SK-N-SH (cell line): ENCODE measurements around the gene TBL1X. TPM values are rescaled to one million over a fixed set of nuclear protein-coding genes. Genes with fewer than 3 reads are reported as not detected.

Experiments
- CTCF ChIA-PET: fragments of 300-600, 350-600 bp; formaldehyde crosslinking; extraction: SDS; loops from one replicate; lab custom pipeline; 2021; lab: Yijun Ruan, JAX
- POLR2A ChIA-PET: fragments of 350-600 bp; sonication (Branson Sonifier 250); formaldehyde crosslinking; extraction: SDS; loops from one replicate; lab custom pipeline; 2020; ENCODE audit warnings: antibody characterized with exemption, inconsistent platforms; lab: Yijun Ruan, JAX
- DNase-seq: peaks from one replicate; pipeline ENCODE4 v3.0.0; 2012
- H2AFZ ChIP-seq: fragments of 200-600 bp; sonication (generic); 2 replicates; pipeline ENCODE4 v1.8.1; 2016; ENCODE audit warnings: antibody characterized with exemption, mild to moderate bottlenecking, low read depth
- H3F3A ChIP-seq: fragments of 200-600 bp; sonication (generic); replicated peaks from 2 replicates; pipeline ENCODE3; 2016; ENCODE audit warnings: antibody characterized with exemption, mild to moderate bottlenecking; ENCODE audit not compliant: insufficient read depth
- H3K27ac ChIP-seq, 2 experiments: fragments of 200-500 bp in 1 of 2; fragments of 200-600 bp in 1 of 2; sonication (Bioruptor generic) in 1 of 2; sonication (generic), shearing (Covaris generic) in 1 of 2; 2 replicates each; pipeline versions ENCODE4 v1.5.1 to v1.6.1; 2014 to 2016; ENCODE audit warnings: low read depth in 2 of 2, inconsistent platforms in 1 of 2, low read length in 1 of 2, mild to moderate bottlenecking in 1 of 2, mixed read lengths in 1 of 2
- H3K27me3 ChIP-seq: fragments of 200-600 bp; sonication (generic), shearing (Covaris generic); 2 replicates; pipeline ENCODE4 v1.6.1; 2016; ENCODE audit warnings: mixed run types; ENCODE audit not compliant: insufficient read depth
- H3K36me3 ChIP-seq, 2 experiments: fragments of 200-500 bp in 1 of 2; fragments of 200-600 bp in 1 of 2; sonication (Bioruptor generic) in 1 of 2; sonication (generic) in 1 of 2; replicated peaks in 1 of 2; 2 replicates each; pipeline versions ENCODE3 to v1.5.1; 2014 to 2016; ENCODE audit warnings: low read length in 1 of 2, mild to moderate bottlenecking in 1 of 2; ENCODE audit not compliant: insufficient read depth in 2 of 2, control insufficient read depth in 1 of 2
- H3K4me1 ChIP-seq, 2 experiments: fragments of 200-500 bp in 1 of 2; fragments of 200-600 bp in 1 of 2; sonication (Bioruptor generic) in 1 of 2; sonication (generic), shearing (Covaris generic) in 1 of 2; 2 replicates each; pipeline versions ENCODE4 v1.5.1 to v1.6.1; 2014 to 2016; ENCODE audit warnings: low read depth in 1 of 2, low read length in 1 of 2, mixed run types in 1 of 2; ENCODE audit not compliant: insufficient read depth in 2 of 2, control insufficient read depth in 1 of 2
- H3K4me2 ChIP-seq: fragments of 200-600 bp; sonication (generic), shearing (Covaris generic); 2 replicates; pipeline ENCODE4 v1.6.1; 2017; ENCODE audit warnings: mixed run types
- H3K4me3 ChIP-seq, 2 experiments: fragments of 200-500 bp in 1 of 2; fragments of 200-600 bp in 1 of 2; sonication (Bioruptor generic) in 1 of 2; sonication (generic), shearing (Covaris generic) in 1 of 2; 2 replicates each; pipeline versions ENCODE4 v1.5.1 to v1.8.1; 2014 to 2016; ENCODE audit warnings: low read depth in 2 of 2, inconsistent platforms in 1 of 2, low read length in 1 of 2, mild to moderate bottlenecking in 1 of 2, mixed read lengths in 1 of 2, moderate library complexity in 1 of 2
- H3K79me2 ChIP-seq: fragments of 200-600 bp; sonication (generic); 2 replicates; pipeline ENCODE4 v1.8.1; 2017; ENCODE audit warnings: mild to moderate bottlenecking; ENCODE audit not compliant: insufficient read depth
- H3K9ac ChIP-seq: fragments of 200-600 bp; sonication (generic); 2 replicates; pipeline ENCODE4 v1.6.1; 2017; ENCODE audit warnings: mixed run types
- H3K9me2 ChIP-seq: fragments of 200-600 bp; sonication (generic); 2 replicates; pipeline ENCODE4 v1.6.1; 2017; ENCODE audit warnings: mixed run types
- H3K9me3 ChIP-seq: fragments of 200-600 bp; sonication (generic); 2 replicates; pipeline ENCODE4 v1.6.1; 2017; ENCODE audit warnings: mixed run types, mild to moderate bottlenecking, moderate library complexity
- H4K20me1 ChIP-seq: fragments of 200-600 bp; sonication (generic); 2 replicates; pipeline ENCODE4 v1.6.1; 2017; ENCODE audit warnings: mild to moderate bottlenecking, mixed run types; ENCODE audit not compliant: insufficient read depth
- CTCF ChIP-seq: fragments of 200-600 bp; sonication (generic); IDR thresholded peaks from 2 replicates; pipeline ENCODE4 v1.6.1; 2017; ENCODE audit warnings: antibody characterized with exemption, mild to moderate bottlenecking, moderate library complexity
- ELF1 ChIP-seq: IDR thresholded peaks from 2 replicates; pipeline ENCODE4 v1.4.0; 2012
- EP300 ChIP-seq, 2 experiments: IDR thresholded peaks; 2 replicates each; pipeline versions ENCODE4 v1.4.0 to v1.6.1; 2012; ENCODE audit warnings: borderline replicate concordance in 1 of 2, low read depth in 1 of 2, low read length in 1 of 2
- FOXJ3 ChIP-seq: sonication (generic); formaldehyde crosslinking; IDR thresholded peaks from 2 replicates; pipeline ENCODE4 v1.5.1; 2020; ENCODE audit warnings: mild to moderate bottlenecking, missing genetic modification reagents
- FOXM1 ChIP-seq: IDR thresholded peaks from 2 replicates; pipeline ENCODE4 v1.4.0; 2012; ENCODE audit warnings: low read depth, mild to moderate bottlenecking
- GABPA ChIP-seq: IDR thresholded peaks from 2 replicates; pipeline ENCODE4 v1.4.0; 2012; ENCODE audit warnings: low read depth, mild to moderate bottlenecking
- GATA2 ChIP-seq: sonication (generic); formaldehyde crosslinking; IDR thresholded peaks from 2 replicates; pipeline ENCODE4 v1.5.0; 2020; ENCODE audit warnings: mild to moderate bottlenecking, missing genetic modification reagents
- IRF3 ChIP-seq: fragments of 150-350 bp; IDR thresholded peaks from 2 replicates; pipeline ENCODE4 v1.6.1; 2016; ENCODE audit warnings: mild to moderate bottlenecking, low read depth, low read length
- JUND ChIP-seq: IDR thresholded peaks from 2 replicates; pipeline ENCODE4 v1.4.0; 2012
- MAX ChIP-seq: IDR thresholded peaks from 2 replicates; pipeline ENCODE4 v1.4.0; 2012; ENCODE audit warnings: low read depth
- NFIC ChIP-seq: IDR thresholded peaks from 2 replicates; pipeline ENCODE4 v1.4.0; 2012; ENCODE audit warnings: borderline replicate concordance
- PBX3 ChIP-seq: IDR thresholded peaks from 2 replicates; pipeline ENCODE4; 2012
- RAD21 ChIP-seq: IDR thresholded peaks from 2 replicates; pipeline ENCODE4 v1.6.1; 2012; ENCODE audit warnings: mild to moderate bottlenecking, low read length
- RCOR1 ChIP-seq: fragments of 150-350 bp; IDR thresholded peaks from 2 replicates; pipeline ENCODE4 v1.6.1; 2017; ENCODE audit warnings: antibody characterized with exemption, low read length
- REST ChIP-seq: IDR thresholded peaks from 2 replicates; pipeline ENCODE4 v1.6.1; 2012; ENCODE audit warnings: mild to moderate bottlenecking, low read depth, low read length, moderate library complexity
- RFX5 ChIP-seq: IDR thresholded peaks from 2 replicates; pipeline ENCODE4 v1.6.1; 2012; ENCODE audit warnings: mild to moderate bottlenecking, improper control_type of control experiment, low read length
- RXRA ChIP-seq: IDR thresholded peaks from 2 replicates; pipeline ENCODE4 v1.4.0; 2012; ENCODE audit warnings: low read depth, mild to moderate bottlenecking, borderline replicate concordance
- SIN3A ChIP-seq: IDR thresholded peaks from 2 replicates; pipeline ENCODE4 v1.6.1; 2012; ENCODE audit warnings: low read depth, mild to moderate bottlenecking, low read length, moderate library complexity, borderline replicate concordance
- SMC3 ChIP-seq: IDR thresholded peaks from 2 replicates; pipeline ENCODE4 v1.6.1; 2012; ENCODE audit warnings: low read depth, low read length, improper control_type of control experiment
- TAF1 ChIP-seq: IDR thresholded peaks from 2 replicates; pipeline ENCODE4 v1.6.1; 2012; ENCODE audit warnings: low read depth, mild to moderate bottlenecking, low read length, moderate library complexity, borderline replicate concordance
- USF1 ChIP-seq: IDR thresholded peaks from 2 replicates; pipeline ENCODE4 v1.4.0; 2012; ENCODE audit warnings: low read depth, borderline replicate concordance
- YY1 ChIP-seq: IDR thresholded peaks from 2 replicates; pipeline ENCODE4 v1.4.0; 2012; ENCODE audit warnings: low read depth, mild to moderate bottlenecking
- WGBS: methylation state at CpG from one replicate; pipeline ENCODE4 v1.1.6; 2017; ENCODE audit warnings: low lambda C conversion rate; 5-methylcytosine and 5-hydroxymethylcytosine counted together
- polyA plus RNA-seq, 3 experiments: library from polyadenylated mRNA; depleted of rRNA; stranded (reverse); fragments of >200 nt; gene quantifications; 2 replicates each; pipeline ENCODE4 v1.2.3, GENCODE V29; 2012

TBL1X gene
- polyA plus RNA-seq, 1 of the 3 experiments (the other 2 are of a cell fraction): 10.6 TPM

GRCh38 chrX:9622128-9622527 lies 157.3 kb downstream of the TBL1X start:
- Histone ChIP-seq H3K4me1 (no peaks in the 10 kb centered on the region; a peak in 1 of 4 replicates), H3K79me2 (no peaks in the 10 kb centered on the region), H3K9me3 (no peaks in the 10 kb centered on the region), H3K4me2 (no peak overlapping the region), H2AFZ (no peak overlapping the region), H3K4me3 (no peak overlapping the region), H3F3A (no peaks in the 10 kb centered on the region), H3K9ac (no peak overlapping the region), H3K27me3 (peaks cover 4% of the 10 kb centered on the region; the same call in 1 of the 2 replicates), H3K36me3 (no peaks in the 10 kb centered on the region), H4K20me1 (no peaks in the 10 kb centered on the region), H3K27ac (no peak overlapping the region), H3K9me2 (no peaks in the 10 kb centered on the region)
- WGBS: 57% methylated on average over 3 of the region's 3 CpGs
- TF ChIP-seq FOXJ3 (CRISPR knock-in tag): no peak
- TF ChIP-seq ELF1: no peak
- no peak for TF ChIP-seq SMC3
- no peak for TF ChIP-seq RFX5
- TF ChIP-seq TAF1: no peak
- TF ChIP-seq MAX: no peak
- no peak for TF ChIP-seq YY1
- TF ChIP-seq REST: no peak
- TF ChIP-seq RAD21: no peak
- TF ChIP-seq RCOR1: no peak
- TF ChIP-seq GATA2 (CRISPR knock-in tag): no peak
- no peak for TF ChIP-seq EP300 (IDR thresholded peaks at IDR 0.05; ENCODE audit: borderline replicate concordance in 1 of 2, low read depth in 1 of 2, low read length in 1 of 2)
- ChIA-PET POLR2A (no interaction called here), CTCF (no interaction called here)
- no peak for DNase-seq

- Histone ChIP-seq H4K20me1 (peaks cover 5% of the 10 kb centered on the region; the same call in 1 of the 2 replicates), H3K9me3 (no peaks in the 10 kb centered on the region), H3F3A (no peaks in the 10 kb centered on the region), H3K27ac (no peak overlapping the region), H3K79me2 (no peaks in the 10 kb centered on the region), H3K4me1 (no peaks in the 10 kb centered on the region; a peak in 2 of 4 replicates), H3K9ac (no peak overlapping the region), H3K27me3 (no peaks in the 10 kb centered on the region), H3K9me2 (no peaks in the 10 kb centered on the region), H3K4me2 (no peak overlapping the region), H3K4me3 (no peak overlapping the region), H2AFZ (no peak overlapping the region), H3K36me3 (no peaks in the 10 kb centered on the region)
- WGBS: 40% methylated on average over 7 of the region's 7 CpGs
- POLR2A ChIA-PET: no interaction called here
- CTCF ChIA-PET: no interaction called here
- no peak for DNase-seq
- TF ChIP-seq PBX3 (no peak), RFX5 (no peak), RXRA (no peak), FOXM1 (no peak), RCOR1 (no peak), GABPA (no peak), SIN3A (no peak), NFIC (no peak), USF1 (no peak), JUND (no peak), IRF3 (no peak), CTCF (no peak), YY1 (no peak)
Observed at GRCh38 chrX:9626379-9626778, 161.5 kb downstream of the TBL1X start.
